Neuronal stem cell (in vitro differentiated cells): ENCODE results near the gene HSD17B7.
"Not testable (repeated sequence)": the region's sequence is repeated elsewhere in the genome, so short reads cannot be mapped to it uniquely, and the experiment has no call there.

Experiments
- DNase-seq: peaks from one replicate; pipeline ENCODE4 v3.0.0-alpha.2; 2013; ENCODE audit warnings: low spot score
- H2AFZ ChIP-seq: one replicate; pipeline ENCODE4 v1.6.1; 2013; ENCODE audit warnings: mild to moderate bottlenecking, low read length, inconsistent platforms
- H2AK5ac ChIP-seq: 2 replicates; pipeline ENCODE4 v1.6.1; 2013; ENCODE audit warnings: low read depth, mild to moderate bottlenecking, inconsistent platforms, low read length, moderate library complexity, mixed read lengths
- H2BK120ac ChIP-seq: 2 replicates; pipeline ENCODE4 v1.6.1; 2013; ENCODE audit warnings: low read depth, mild to moderate bottlenecking, inconsistent platforms, low read length, moderate library complexity, mixed read lengths
- H2BK12ac ChIP-seq: one replicate; pipeline ENCODE4 v1.6.1; 2013; ENCODE audit warnings: low read length, inconsistent platforms
- H2BK15ac ChIP-seq: 2 replicates; pipeline ENCODE4 v1.6.1; 2013; ENCODE audit warnings: mild to moderate bottlenecking, low read length, inconsistent platforms, mixed read lengths
- H2BK5ac ChIP-seq: one replicate; pipeline ENCODE4 v1.6.1; 2013; ENCODE audit warnings: inconsistent platforms, mild to moderate bottlenecking, low read length, moderate library complexity
- H3K14ac ChIP-seq: one replicate; pipeline ENCODE4 v1.6.1; 2013; ENCODE audit warnings: low read length, inconsistent platforms
- H3K18ac ChIP-seq: 2 replicates; pipeline ENCODE4 v1.6.1; 2013; ENCODE audit warnings: low read length, inconsistent platforms
- H3K23ac ChIP-seq: 2 replicates; pipeline ENCODE4 v1.6.1; 2013; ENCODE audit warnings: low read depth, mild to moderate bottlenecking, mixed read lengths, low read length, inconsistent platforms; ENCODE audit not compliant: poor library complexity
- H3K27ac ChIP-seq: replicated peaks from 3 replicates; pipeline ENCODE4 v1.5.1; 2013; ENCODE audit warnings: low read length, inconsistent platforms
- H3K27me3 ChIP-seq, 3 experiments: 2 replicates each; pipeline ENCODE4 v1.6.1; 2013; ENCODE audit warnings: low read length in 3 of 3, mild to moderate bottlenecking in 2 of 3, inconsistent platforms in 1 of 3, low read depth in 1 of 3, mixed read lengths in 1 of 3, moderate library complexity in 1 of 3; ENCODE audit not compliant: control insufficient read depth in 3 of 3, insufficient read depth in 3 of 3
- H3K36me3 ChIP-seq, 2 donors: replicated peaks in 1 of 2; 2 replicates each; pipeline ENCODE4 v1.6.1; 2013; ENCODE audit warnings: low read length in 2 of 2; ENCODE audit not compliant: control insufficient read depth in 2 of 2, insufficient read depth in 2 of 2
- H3K4ac ChIP-seq: 2 replicates; pipeline ENCODE4 v1.6.1; 2013; ENCODE audit warnings: inconsistent platforms, mild to moderate bottlenecking, low read length, moderate library complexity
- H3K4me1 ChIP-seq, 2 donors: 1 replicate in 1 of 2; 2 replicates in 1 of 2; pipeline ENCODE4 v1.6.1; 2013; ENCODE audit warnings: low read length in 2 of 2, low read depth in 1 of 2; ENCODE audit not compliant: control insufficient read depth in 2 of 2, insufficient read depth in 1 of 2
- H3K4me2 ChIP-seq: one replicate; pipeline ENCODE4 v1.6.1; 2013; ENCODE audit warnings: mild to moderate bottlenecking, low read length, inconsistent platforms; ENCODE audit not compliant: insufficient read depth, poor library complexity, severe bottlenecking
- H3K4me3 ChIP-seq, 2 donors: 2 replicates each; pipeline ENCODE4 v1.5.1; 2013; ENCODE audit warnings: low read length in 2 of 2, mild to moderate bottlenecking in 2 of 2, inconsistent platforms in 1 of 2, moderate library complexity in 1 of 2
- H3K79me1 ChIP-seq: one replicate; pipeline ENCODE4 v1.6.1; 2013; ENCODE audit warnings: low read depth, mild to moderate bottlenecking, inconsistent platforms, low read length, moderate library complexity
- H3K9ac ChIP-seq: one replicate; pipeline ENCODE4 v1.6.1; 2013; ENCODE audit warnings: mild to moderate bottlenecking, low read depth, low read length, inconsistent platforms; ENCODE audit not compliant: poor library complexity
- H3K9me3 ChIP-seq, 2 donors: replicated peaks in 1 of 2; 2 replicates each; pipeline versions ENCODE3 to v1.6.1; 2013; ENCODE audit warnings: low read length in 2 of 2, mild to moderate bottlenecking in 2 of 2, inconsistent platforms in 1 of 2, low read depth in 1 of 2, mixed read lengths in 1 of 2, moderate library complexity in 1 of 2; ENCODE audit not compliant: control insufficient read depth in 2 of 2, insufficient read depth in 1 of 2
- H4K8ac ChIP-seq: one replicate; pipeline ENCODE4 v1.6.1; 2013; ENCODE audit warnings: low read depth, mild to moderate bottlenecking, inconsistent platforms, low read length, moderate library complexity
- H4K91ac ChIP-seq: one replicate; pipeline ENCODE4 v1.6.1; 2013; ENCODE audit warnings: low read length, low read depth, mild to moderate bottlenecking, inconsistent platforms; ENCODE audit not compliant: poor library complexity
- WGBS, 2 donors: extraction: QIAGEN DNeasy Blood & Tissue Kit; methylation state at CpG; one replicate each; pipeline ENCODE4 v1.1.7; 2013; ENCODE audit warnings: missing lambda C conversion rate in 2 of 2, mixed read lengths in 1 of 2; ENCODE audit not compliant: insufficient read length in 2 of 2, insufficient replicate concordance in 1 of 2; ENCODE audit errors: extremely low coverage in 2 of 2; 5-methylcytosine and 5-hydroxymethylcytosine counted together

HSD17B7 gene

GRCh38 chr1:162779043-162779442, 11.5 kb upstream of the HSD17B7 start:
- Histone ChIP-seq H3K27ac (no peak overlapping the region), H3K4me1 (no peaks in the 10 kb centered on the region), H3K4me3 (no peak overlapping the region), H2AFZ (no peak overlapping the region), H2AK5ac (no peak overlapping the region), H4K8ac (no peak overlapping the region), H4K91ac (no peak overlapping the region), H3K27me3 (no peaks in the 10 kb centered on the region), H3K36me3 (no peaks in the 10 kb centered on the region), H3K18ac (no peak overlapping the region), H3K4me2 (no peak overlapping the region), H2BK15ac (no peak overlapping the region), H2BK120ac (no peak overlapping the region), H3K9ac (no peak overlapping the region), H3K9me3 (no peaks in the 10 kb centered on the region), H3K14ac (no peak overlapping the region), H3K79me1 (no peaks in the 10 kb centered on the region), H2BK5ac (no peak overlapping the region), H3K23ac (no peak overlapping the region), H3K4ac (no peak overlapping the region), H2BK12ac (no peak overlapping the region)
- no peak for DNase-seq
- no CpG with 5 or more reads among the region's 1 CpG for WGBS, 2 donors

- H3K4me1 ChIP-seq: no peaks in the 10 kb centered on the region
- H2BK5ac ChIP-seq: no peak overlapping the region
- H3K79me1 ChIP-seq: no peaks in the 10 kb centered on the region
- no peak overlapping the region for H3K4ac ChIP-seq
- no peak overlapping the region for H3K27ac ChIP-seq
- no peak overlapping the region for H2BK120ac ChIP-seq
- no peak overlapping the region for H2BK12ac ChIP-seq
- H3K9me3 ChIP-seq: no peaks in the 10 kb centered on the region
- no peak overlapping the region for H4K8ac ChIP-seq
- H3K36me3 ChIP-seq: no peaks in the 10 kb centered on the region
- no peak overlapping the region for H3K14ac ChIP-seq
- H3K18ac ChIP-seq: no peak overlapping the region
- no peak overlapping the region for H4K91ac ChIP-seq
- H3K4me2 ChIP-seq: no peak overlapping the region
- H2AFZ ChIP-seq: no peak overlapping the region
- H2BK15ac ChIP-seq: no peak overlapping the region
- DNase-seq: no peak
- H3K9ac ChIP-seq: no peak overlapping the region
- no peaks in the 10 kb centered on the region for H3K27me3 ChIP-seq
- no peak overlapping the region for H3K23ac ChIP-seq
- H3K4me3 ChIP-seq: no peak overlapping the region
- no peak overlapping the region for H2AK5ac ChIP-seq
Observed at GRCh38 chr1:162782671-162783070, 7.8 kb upstream of the HSD17B7 start.

GRCh38 chr1:162784926-162785325, 5.6 kb upstream of the HSD17B7 start:
- H2BK15ac ChIP-seq, H3K9me3 ChIP-seq, H3K9ac ChIP-seq, H3K18ac ChIP-seq, H3K4me3 ChIP-seq, H2BK5ac ChIP-seq, H4K8ac ChIP-seq, H3K14ac ChIP-seq, H3K27ac ChIP-seq, H3K36me3 ChIP-seq, H4K91ac ChIP-seq, H3K4me2 ChIP-seq, H2BK12ac ChIP-seq, H3K4ac ChIP-seq, H2AK5ac ChIP-seq, H3K4me1 ChIP-seq, H3K27me3 ChIP-seq, H3K23ac ChIP-seq, DNase-seq, H2BK120ac ChIP-seq, H2AFZ ChIP-seq, H3K79me1 ChIP-seq: not testable (repeated sequence)
- WGBS, 2 donors: no CpG with 5 or more reads among the region's 1 CpG

GRCh38 chr1:162788783-162789182, 1.7 kb upstream of the HSD17B7 start:
- not testable (repeated sequence) for H2BK120ac ChIP-seq, H3K9me3 ChIP-seq, H3K4ac ChIP-seq, H3K4me2 ChIP-seq, H2BK15ac ChIP-seq, H4K8ac ChIP-seq, H3K14ac ChIP-seq, H2AK5ac ChIP-seq, H4K91ac ChIP-seq, H2AFZ ChIP-seq, H3K4me1 ChIP-seq, H3K4me3 ChIP-seq, H3K18ac ChIP-seq, DNase-seq, H3K23ac ChIP-seq, H3K9ac ChIP-seq, H3K27me3 ChIP-seq, H2BK5ac ChIP-seq, H3K79me1 ChIP-seq, H3K27ac ChIP-seq, H2BK12ac ChIP-seq
- H3K36me3 ChIP-seq: peaks cover 2 to 17% of the 10 kb centered on the region in 2 donors
- no CpG with 5 or more reads among the region's 1 CpG for WGBS, 2 donors
